NB4 (cell line): ENCODE data around the gene IFNLR1.

Experiments
- MYC ChIP-seq: IDR thresholded peaks from 2 replicates; pipeline ENCODE4 v1.6.1; 2011; ENCODE audit warnings: low read depth, low read length
- POLR2A ChIP-seq: IDR thresholded peaks from 2 replicates; pipeline ENCODE4 v1.6.1; 2011; ENCODE audit warnings: mild to moderate bottlenecking; ENCODE audit not compliant: insufficient read length; ENCODE audit errors: extremely low read depth
- TF ChIP-seq, protein P1 (sequence below): IDR thresholded peaks from one replicate; pipeline ENCODE4 v1.5.1; 2012; ENCODE audit warnings: low read depth, low read length
- TF ChIP-seq, protein P2 (sequence below): IDR thresholded peaks from 2 replicates; pipeline ENCODE4 v1.6.1; 2011; ENCODE audit warnings: low read depth, low read length

DNA sequence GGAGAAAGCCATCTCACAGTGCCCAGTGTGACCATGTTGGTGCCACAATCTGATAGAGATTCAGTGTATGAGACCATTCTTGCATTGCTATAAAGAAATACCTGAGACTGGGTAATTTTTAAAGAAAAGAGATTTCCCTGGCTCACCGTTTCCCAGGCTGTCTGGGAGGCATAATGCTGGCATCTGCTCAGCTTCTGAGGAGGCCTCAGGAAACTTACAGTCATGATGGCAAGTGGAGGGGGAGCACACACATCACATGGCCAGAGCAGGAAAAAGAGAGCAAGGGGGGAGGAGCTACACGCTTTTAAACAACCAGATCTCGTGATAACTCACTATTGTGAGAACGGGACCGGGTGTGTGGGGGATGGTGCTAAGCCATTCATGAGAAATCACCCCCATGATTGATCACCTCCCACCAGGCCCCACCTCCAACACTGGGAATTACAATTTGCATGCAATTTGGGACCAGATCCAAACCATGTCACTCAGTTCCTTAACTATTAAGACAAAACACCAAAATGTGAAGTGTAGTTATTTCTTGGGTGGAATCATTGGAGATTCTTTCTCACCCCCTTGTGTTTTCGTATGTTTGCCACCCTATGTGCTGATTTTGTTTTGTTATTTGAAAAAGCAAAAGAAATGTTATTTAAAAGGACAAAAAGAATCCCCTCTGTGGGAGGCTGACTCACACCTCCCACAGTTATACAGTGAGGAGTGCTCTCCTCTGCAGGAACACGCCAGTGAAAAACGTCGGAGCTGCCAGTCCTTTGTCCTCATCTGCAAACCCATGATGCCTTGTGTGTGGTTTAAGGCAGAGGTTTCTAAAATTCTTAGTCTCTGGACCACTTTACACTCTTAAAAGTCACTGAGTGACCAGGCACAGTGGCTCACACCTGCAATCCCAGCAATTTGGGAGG lies 46.9 kb upstream of the IFNLR1 start:
- TF ChIP-seq POLR2A, result no peak
- TF ChIP-seq, protein P1, sequence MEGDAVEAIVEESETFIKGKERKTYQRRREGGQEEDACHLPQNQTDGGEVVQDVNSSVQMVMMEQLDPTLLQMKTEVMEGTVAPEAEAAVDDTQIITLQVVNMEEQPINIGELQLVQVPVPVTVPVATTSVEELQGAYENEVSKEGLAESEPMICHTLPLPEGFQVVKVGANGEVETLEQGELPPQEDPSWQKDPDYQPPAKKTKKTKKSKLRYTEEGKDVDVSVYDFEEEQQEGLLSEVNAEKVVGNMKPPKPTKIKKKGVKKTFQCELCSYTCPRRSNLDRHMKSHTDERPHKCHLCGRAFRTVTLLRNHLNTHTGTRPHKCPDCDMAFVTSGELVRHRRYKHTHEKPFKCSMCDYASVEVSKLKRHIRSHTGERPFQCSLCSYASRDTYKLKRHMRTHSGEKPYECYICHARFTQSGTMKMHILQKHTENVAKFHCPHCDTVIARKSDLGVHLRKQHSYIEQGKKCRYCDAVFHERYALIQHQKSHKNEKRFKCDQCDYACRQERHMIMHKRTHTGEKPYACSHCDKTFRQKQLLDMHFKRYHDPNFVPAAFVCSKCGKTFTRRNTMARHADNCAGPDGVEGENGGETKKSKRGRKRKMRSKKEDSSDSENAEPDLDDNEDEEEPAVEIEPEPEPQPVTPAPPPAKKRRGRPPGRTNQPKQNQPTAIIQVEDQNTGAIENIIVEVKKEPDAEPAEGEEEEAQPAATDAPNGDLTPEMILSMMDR, result no peak
- TF ChIP-seq, protein P2, sequence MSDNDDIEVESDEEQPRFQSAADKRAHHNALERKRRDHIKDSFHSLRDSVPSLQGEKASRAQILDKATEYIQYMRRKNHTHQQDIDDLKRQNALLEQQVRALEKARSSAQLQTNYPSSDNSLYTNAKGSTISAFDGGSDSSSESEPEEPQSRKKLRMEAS, result no peak
- no peak for TF ChIP-seq MYC
